VCaP (cell line): ENCODE data around the gene MANF.

ENCODE experiments used
- H3K27ac ChIP-seq: fragments of 450-650 bp; 2 replicates; pipeline ENCODE4 v1.5.1; 2017
- CTCF ChIP-seq: fragments of 450-650 bp; conservative IDR thresholded peaks from 2 replicates; pipeline ENCODE4 v1.5.1; 2017; ENCODE audit warnings: mild to moderate bottlenecking, moderate library complexity

The MANF gene

GRCh38 chr3:51391566-51392354 is 6.7 kb downstream of the MANF start:
- peak overlapping the region; percentile 94 for H3K27ac ChIP-seq
- no peak for TF ChIP-seq CTCF

- no peak for TF ChIP-seq CTCF
- peak overlapping the region; percentile 94 for H3K27ac ChIP-seq
Observed at GRCh38 chr3:51392355-51393133, 7.5 kb downstream of the MANF start.

- H3K27ac ChIP-seq = peak overlapping the region; percentile 94; the same call in 1 of the 2 replicates
- no peak for TF ChIP-seq CTCF
Observed at GRCh38 chr3:51393134-51393495, 8.0 kb downstream of the MANF start.

- no peak overlapping the region for H3K27ac ChIP-seq
- TF ChIP-seq CTCF = no peak
Observed at GRCh38 chr3:51393564-51393963, 8.5 kb downstream of the MANF start.

GRCh38 chr3:51394541-51394940 is 9.4 kb downstream of the MANF start:
- TF ChIP-seq CTCF = no peak
- no peak overlapping the region for H3K27ac ChIP-seq

- H3K27ac ChIP-seq = 0 out of 2 replicates have a peak overlapping the region, but pooled peaks have one; percentile 9
- no peak for TF ChIP-seq CTCF
Observed at GRCh38 chr3:51395493-51396213, 10.6 kb downstream of the MANF start.

GRCh38 chr3:51396401-51396800 is 11.3 kb downstream of the MANF start:
- H3K27ac ChIP-seq = 0 out of 2 replicates have a peak overlapping the region, but pooled peaks have one; percentile 9
- no peak for TF ChIP-seq CTCF
